Activated T-cell treated with anti-CD3 and anti-CD28 coated beads, Interleukin-2, amount 50 U/mL, for 1 hour (primary cell): ENCODE results near the gene ADGRG3.

Experiments
- DNase-seq: peaks from one replicate; pipeline ENCODE4 v3.0.0-alpha.2; 2020

Gene ADGRG3

GRCh38 chr16:57630931-57631845 lies 36.9 kb upstream of the ADGRG3 start:
- no peak for DNase-seq

- no peak for DNase-seq
Observed at GRCh38 chr16:57632568-57632967, 35.5 kb upstream of the ADGRG3 start.

GRCh38 chr16:57633383-57634064 lies 34.6 kb upstream of the ADGRG3 start:
- DNase-seq = no peak

GRCh38 chr16:57634171-57634570 lies 33.9 kb upstream of the ADGRG3 start:
- no peak for DNase-seq

- no peak for DNase-seq
Observed at GRCh38 chr16:57635266-57636097, 32.6 kb upstream of the ADGRG3 start.

GRCh38 chr16:57636184-57636583 lies 31.9 kb upstream of the ADGRG3 start:
- DNase-seq = no peak

- DNase-seq = no peak
Observed at GRCh38 chr16:57637020-57637419, 31.1 kb upstream of the ADGRG3 start.

- no peak for DNase-seq
Observed at GRCh38 chr16:57637424-57637823, 30.7 kb upstream of the ADGRG3 start.

- no peak for DNase-seq
Observed at GRCh38 chr16:57637965-57638364, 30.1 kb upstream of the ADGRG3 start.

- DNase-seq = no peak
Observed at GRCh38 chr16:57638381-57638780, 29.7 kb upstream of the ADGRG3 start.

GRCh38 chr16:57639172-57639887 lies 28.8 kb upstream of the ADGRG3 start:
- DNase-seq = peak; percentile 46

- DNase-seq = no peak
Observed at GRCh38 chr16:57640185-57640584, 27.9 kb upstream of the ADGRG3 start.

- no peak for DNase-seq
Observed at GRCh38 chr16:57640612-57641011, 27.5 kb upstream of the ADGRG3 start.

GRCh38 chr16:57642160-57643135 lies 25.7 kb upstream of the ADGRG3 start:
- DNase-seq = no peak

- DNase-seq = no peak
Observed at GRCh38 chr16:57643147-57643874, 24.8 kb upstream of the ADGRG3 start.

GRCh38 chr16:57643910-57644309 lies 24.2 kb upstream of the ADGRG3 start:
- DNase-seq = no peak

- no peak for DNase-seq
Observed at GRCh38 chr16:57644383-57645014, 23.6 kb upstream of the ADGRG3 start.

GRCh38 chr16:57645169-57645568 lies 22.9 kb upstream of the ADGRG3 start:
- no peak for DNase-seq

GRCh38 chr16:57645691-57646387 lies 22.3 kb upstream of the ADGRG3 start:
- no peak for DNase-seq
